Measurements from ENCODE around the gene TTLL9.

- no peak for TF ChIP-seq CTCF (IDR thresholded peaks at IDR 0.05)
- no peak for TF ChIP-seq POLR2AphosphoS5 (IDR thresholded peaks at IDR 0.05)
Measured at GRCh38 chr20:31863296-31864085, 6.9 kb upstream of the TTLL9 start.
